ENCODE results near the gene SUOX. TPM values are rescaled to one million over a fixed set of nuclear protein-coding genes. Genes with fewer than 3 reads are reported as not detected.

The SUOX gene
- total RNA-seq, 1 donor from 2014 or later: 21.2 TPM

Other genes starting within 250 kb of the SUOX start
- gene SARNP, start 179.6 kb upstream of the SUOX start, total RNA-seq: 78.3 and 82.2 TPM in 2 replicates
- gene ORMDL2, start 179.2 kb upstream of the SUOX start, total RNA-seq: 58.6 and 59.2 TPM in 2 replicates
- gene DNAJC14, start 167.7 kb upstream of the SUOX start, total RNA-seq: 34.8 and 35.2 TPM in 2 replicates
- not detected in 2 replicates for gene MMP19, start 154.3 kb upstream of the SUOX start, total RNA-seq
- 37.5 and 43.4 TPM in 2 replicates for gene PYM1, start 69.4 kb upstream of the SUOX start, total RNA-seq
- gene DGKA, start 66.1 kb upstream of the SUOX start, total RNA-seq: 218 and 242 TPM in 2 replicates
- gene PMEL, start 31.2 kb upstream of the SUOX start, total RNA-seq: 0.32 and 0.37 TPM in 2 replicates
- gene CDK2, start 30.4 kb upstream of the SUOX start, total RNA-seq: 116 and 121 TPM in 2 replicates
- gene RAB5B, start 23.2 kb upstream of the SUOX start, total RNA-seq: 47.9 and 51.0 TPM in 2 replicates
- gene IKZF4, start 23.8 kb downstream of the SUOX start, total RNA-seq: 34.8 and 35.5 TPM in 2 replicates
- 43.9 and 45.2 TPM in 2 replicates for gene RPS26, start 44.6 kb downstream of the SUOX start, total RNA-seq
- 0.11 and 0.71 TPM in 2 replicates for gene ERBB3, start 82.9 kb downstream of the SUOX start, total RNA-seq
- 356 and 364 TPM in 2 replicates for gene PA2G4, start 107.3 kb downstream of the SUOX start, total RNA-seq
- gene RPL41, start 119.4 kb downstream of the SUOX start, total RNA-seq: 3,925 and 4,057 TPM in 2 replicates
- 7.7 and 9.2 TPM in 2 replicates for gene ZC3H10, start 121.0 kb downstream of the SUOX start, total RNA-seq
- gene ESYT1, start 131.0 kb downstream of the SUOX start, total RNA-seq: 154 TPM in 2 replicates
- gene MYL6B, start 155.3 kb downstream of the SUOX start, total RNA-seq: 89.7 and 94.3 TPM in 2 replicates
- 1,051 and 1,067 TPM in 2 replicates for gene MYL6, start 161.1 kb downstream of the SUOX start, total RNA-seq
- 131 and 136 TPM in 2 replicates for gene SMARCC2, start 192.2 kb downstream of the SUOX start, total RNA-seq
- 38.5 TPM in 2 replicates for gene RNF41, start 224.6 kb downstream of the SUOX start, total RNA-seq
- 77.3 and 86.8 TPM in 2 replicates for gene NABP2, start 227.1 kb downstream of the SUOX start, total RNA-seq
- gene SLC39A5, start 232.8 kb downstream of the SUOX start, total RNA-seq: 0.39 and 1.4 TPM in 2 replicates